PC-9 (cell line): ENCODE results near the gene BCR. TPM values are rescaled to one million over a fixed set of nuclear protein-coding genes. Genes with fewer than 3 reads are reported as not detected.

Experiments
- BruUV-seq: library from RNA; stranded (reverse); fragments of 400-500 nt; replicated peaks from 2 replicates; lab custom pipeline; 2021; lab: Mats Ljungman, UMichigan
- CTCF ChIA-PET: fragments of 300-600 bp; sonication (Branson Sonifier 250); formaldehyde crosslinking; loops from one replicate; lab custom pipeline; 2022; ENCODE audit warnings: antibody characterized with exemption; lab: Charles Lee
- POLR2A ChIA-PET: fragments of 300-600 bp; sonication (Branson Sonifier 250); formaldehyde crosslinking; loops from one replicate; lab custom pipeline; 2022; ENCODE audit warnings: antibody characterized with exemption; ENCODE audit not compliant: unreplicated experiment; lab: Charles Lee
- DNase-seq, 2 experiments: peaks; one replicate each; pipeline versions ENCODE4 v3.0.0 to v3.0.0-alpha.2; 2015 to 2022; ENCODE audit warnings: mixed read lengths in 1 of 2
- H2AFZ ChIP-seq: fragments of 200-600 bp; sonication (generic); 2 replicates; pipeline ENCODE4 v1.8.1; 2017; ENCODE audit warnings: antibody characterized with exemption
- H3F3A ChIP-seq: fragments of 200-600 bp; sonication (generic); 2 replicates; pipeline ENCODE4 v1.8.1; 2017; ENCODE audit warnings: antibody characterized with exemption, mild to moderate bottlenecking, low read depth; ENCODE audit not compliant: insufficient read depth
- H3K27ac ChIP-seq: fragments of 200-600 bp; sonication (generic); 2 replicates; pipeline ENCODE4 v1.6.1; 2016; ENCODE audit warnings: mixed run types
- H3K27me3 ChIP-seq: fragments of 200-600 bp; sonication (generic); 2 replicates; pipeline ENCODE4 v1.6.1; 2016; ENCODE audit warnings: low read depth, mixed run types; ENCODE audit not compliant: insufficient read depth
- H3K36me3 ChIP-seq: fragments of 200-600 bp; sonication (generic); 2 replicates; pipeline ENCODE4 v1.6.1; 2016; ENCODE audit warnings: low read depth, mixed run types
- H3K4me1 ChIP-seq: fragments of 200-600 bp; sonication (generic); replicated peaks from 2 replicates; pipeline ENCODE4 v1.6.1; 2016; ENCODE audit warnings: mixed run types; ENCODE audit not compliant: insufficient read depth
- H3K4me2 ChIP-seq: fragments of 200-600 bp; sonication (generic); 2 replicates; pipeline ENCODE4 v1.6.1; 2017; ENCODE audit warnings: mixed run types
- H3K4me3 ChIP-seq: fragments of 200-600 bp; sonication (generic); 2 replicates; pipeline ENCODE4 v1.6.1; 2016; ENCODE audit warnings: mixed run types
- H3K79me2 ChIP-seq: fragments of 200-600 bp; sonication (generic); 2 replicates; pipeline ENCODE4 v1.6.1; 2017; ENCODE audit warnings: low read depth, mixed run types
- H3K9me2 ChIP-seq: fragments of 200-600 bp; sonication (generic); 2 replicates; pipeline ENCODE4 v1.8.1; 2017; ENCODE audit warnings: mild to moderate bottlenecking; ENCODE audit not compliant: insufficient read depth
- H3K9me3 ChIP-seq: fragments of 200-600 bp; sonication (generic); 2 replicates; pipeline ENCODE4 v1.8.1; 2016; ENCODE audit warnings: low read depth; ENCODE audit not compliant: insufficient read depth
- H4K20me1 ChIP-seq: fragments of 200-600 bp; sonication (generic); 2 replicates; pipeline ENCODE4 v1.8.1; 2017; ENCODE audit not compliant: insufficient read depth
- CTCF ChIP-seq: fragments of 200-600 bp; sonication (generic); conservative IDR thresholded peaks from 2 replicates; pipeline ENCODE4 v1.6.1; 2017; ENCODE audit warnings: mixed run types, antibody characterized with exemption, mild to moderate bottlenecking, moderate library complexity
- EZH2 ChIP-seq: fragments of 200-600 bp; sonication (generic); IDR thresholded peaks from 2 replicates; pipeline ENCODE4 v1.8.0; 2017; ENCODE audit warnings: antibody characterized with exemption, low read depth
- intact Hi-C: fragments of 100-400 bp; cut with micrococcal nuclease; formaldehyde crosslinking; loops from one replicate; pipeline ENCODE4 v1.10.0; 2022; ENCODE audit not compliant: unreplicated experiment
- total RNA-seq: library from RNA; stranded (reverse); gene quantifications from 2 replicates; pipeline ENCODE4 v1.2.3, GENCODE V29; 2021

Gene BCR
- total RNA-seq, 1 experiment from 2014 or later = 47.8 TPM

GRCh38 chr22:23280356-23281052 is 100.2 kb downstream of the BCR start:
- peaks cover 2% of the 10 kb centered on the region; the same call in 1 of the 2 replicates for H4K20me1 ChIP-seq
- no peak overlapping the region for H2AFZ ChIP-seq
- TF ChIP-seq EZH2 (no peak), CTCF (no peak)
- H3K4me2 ChIP-seq = no peak overlapping the region
- peaks cover 23% of the 10 kb centered on the region; the same call in 1 of the 2 replicates for H3F3A ChIP-seq
- no TSS peak for BruUV-seq
- H3K9me3 ChIP-seq = no peaks in the 10 kb centered on the region
- ChIA-PET CTCF (no interaction called here), POLR2A (no interaction called here)
- peaks cover 18% of the 10 kb centered on the region for H3K4me1 ChIP-seq
- H3K27ac ChIP-seq = no peak overlapping the region
- 0 out of 2 replicates have a peak, but pooled peaks cover 11% of the 10 kb centered on the region for H3K79me2 ChIP-seq
- intact Hi-C loops = loop anchor here (5.0 kb wide), 1 partner anchor 323 kb away; no protein-coding TSS in a partner anchor
- no peaks in the 10 kb centered on the region for H3K36me3 ChIP-seq
- no peaks in the 10 kb centered on the region for H3K9me2 ChIP-seq
- H3K27me3 ChIP-seq = no peaks in the 10 kb centered on the region
- DNase-seq = no peak
- no peak overlapping the region for H3K4me3 ChIP-seq

DNA sequence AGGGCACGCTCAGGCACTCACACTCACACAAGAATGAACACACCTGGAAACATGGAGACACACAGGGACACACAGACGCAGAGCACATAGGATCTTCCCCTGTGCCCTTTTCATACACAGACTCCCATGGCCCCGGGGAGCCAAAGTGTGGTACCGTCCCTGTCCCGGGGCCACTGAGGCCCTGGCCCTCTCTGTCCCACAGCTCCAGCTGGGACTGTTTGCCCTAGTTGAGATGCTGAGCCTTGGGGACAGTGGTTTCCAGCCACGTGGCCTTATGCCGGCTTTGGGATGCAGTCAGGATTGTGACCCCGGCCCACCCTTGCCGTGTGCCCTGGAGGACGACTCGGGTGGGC is 100.7 kb downstream of the BCR start:
- Histone ChIP-seq H3K27ac (peak overlapping the region; percentile 63; the same call in 1 of the 2 replicates), H3K27me3 (no peaks in the 10 kb centered on the region), H3K9me2 (no peaks in the 10 kb centered on the region), H2AFZ (no peak overlapping the region), H3F3A (peaks cover 23% of the 10 kb centered on the region; the same call in 1 of the 2 replicates), H3K79me2 (0 out of 2 replicates have a peak, but pooled peaks cover 11% of the 10 kb centered on the region), H3K36me3 (no peaks in the 10 kb centered on the region), H3K4me2 (peak overlapping the region; percentile 80; the same call in 1 of the 2 replicates), H4K20me1 (peaks cover 2% of the 10 kb centered on the region; the same call in 1 of the 2 replicates), H3K4me3 (no peak overlapping the region), H3K9me3 (no peaks in the 10 kb centered on the region), H3K4me1 (peaks cover 18% of the 10 kb centered on the region)
- CTCF ChIA-PET = interaction anchor here (1.5 kb wide), 1 partner anchor 104 kb away, joined by 7 read pairs; no protein-coding TSS in a partner anchor
- POLR2A ChIA-PET = no interaction called here
- intact Hi-C loops = loop anchor here (5.0 kb wide), 1 partner anchor 324 kb away; no protein-coding TSS in a partner anchor
- no TSS peak for BruUV-seq
- TF ChIP-seq CTCF = no peak
- no peak for TF ChIP-seq EZH2
- no peak for DNase-seq

GRCh38 chr22:23281406-23282088 is 101.2 kb downstream of the BCR start:
- CTCF ChIA-PET = interaction anchor here (0.7 to 2.0 kb wide), 9 partner anchors 9 to 322 kb away, joined by 3 to 21 read pairs (median 4); partner anchors contain the start of genes BCR and RAB36
- POLR2A ChIA-PET = interaction anchor here (0.6 kb wide), 3 partner anchors 99 to 645 kb away, joined by 4 to 7 read pairs (median 6); partner anchors contain the start of gene RSPH14
- intact Hi-C loops = loop anchor here (1.0 to 5.0 kb wide), 3 partner anchors 99 to 324 kb away; no protein-coding TSS in a partner anchor
- Histone ChIP-seq H3K4me3 (no peak overlapping the region; the same call in 1 of the 2 replicates), H3K9me3 (no peaks in the 10 kb centered on the region), H3K27me3 (no peaks in the 10 kb centered on the region), H3K4me1 (peaks cover 18% of the 10 kb centered on the region), H3K27ac (peak overlapping the region; percentile 63), H3F3A (peaks cover 23% of the 10 kb centered on the region; the same call in 1 of the 2 replicates), H3K4me2 (peak overlapping the region; percentile 80), H3K36me3 (no peaks in the 10 kb centered on the region), H3K79me2 (0 out of 2 replicates have a peak, but pooled peaks cover 11% of the 10 kb centered on the region), H4K20me1 (peaks cover 2% of the 10 kb centered on the region; the same call in 1 of the 2 replicates), H3K9me2 (no peaks in the 10 kb centered on the region), H2AFZ (no peak overlapping the region)
- peak; percentile 53 to 79 for DNase-seq
- TF ChIP-seq CTCF = peak; percentile 94
- no peak for TF ChIP-seq EZH2
- BruUV-seq = TSS peak; percentile 68
